Tibial nerve (tissue), 4 donors: ENCODE data around the gene PLEKHA6. TPM values are rescaled to one million over a fixed set of nuclear protein-coding genes. Genes with fewer than 3 reads are reported as not detected.

Source experiments
- DNase-seq, 2 donors: peaks; one replicate each; pipeline ENCODE4 v3.0.0-alpha.2; 2019; ENCODE audit warnings: low spot score in 2 of 2
- H3K27ac ChIP-seq, 4 donors: fragments of 200-600 bp; sonication (generic) in 3 of 4; one replicate each; pipeline ENCODE4 v1.5.1; 2017 to 2019; ENCODE audit warnings: mild to moderate bottlenecking in 1 of 4
- H3K27me3 ChIP-seq, 2 donors: fragments of 200-600 bp; sonication (generic) in 1 of 2; one replicate each; pipeline versions ENCODE4 v1.5.1 to v1.6.0; 2017 to 2019
- H3K36me3 ChIP-seq, 3 donors: fragments of 200-600 bp; sonication (generic); one replicate each; pipeline ENCODE4 v1.5.1; 2018 to 2019
- H3K4me1 ChIP-seq, 4 donors: fragments of 200-600 bp; sonication (generic) in 3 of 4; one replicate each; pipeline ENCODE4 v1.5.1; 2017 to 2019
- H3K4me3 ChIP-seq, 4 donors: fragments of 200-600 bp; sonication (generic) in 3 of 4; one replicate each; pipeline ENCODE4 v1.5.1; 2017 to 2019; ENCODE audit warnings: mild to moderate bottlenecking in 1 of 4, moderate library complexity in 1 of 4
- H3K9me3 ChIP-seq, 4 donors: fragments of 200-600 bp; sonication (generic) in 3 of 4; one replicate each; pipeline ENCODE4 v1.5.1; 2017 to 2019
- EP300 ChIP-seq, 2 donors: sonication (generic); formaldehyde crosslinking; IDR thresholded peaks; one replicate each; pipeline ENCODE4 v1.6.1; 2017; ENCODE audit warnings: antibody characterized with exemption in 2 of 2, mild to moderate bottlenecking in 1 of 2
- POLR2A ChIP-seq, 2 donors: fragments of 450-650 bp; IDR thresholded peaks; one replicate each; pipeline ENCODE4 v1.6.1; 2017; ENCODE audit warnings: antibody characterized with exemption in 2 of 2, mild to moderate bottlenecking in 2 of 2, moderate library complexity in 2 of 2
- WGBS, 2 donors: methylation state at CpG; one replicate each; pipeline ENCODE4 v1.1.5; 2018; 5-methylcytosine and 5-hydroxymethylcytosine counted together
- total RNA-seq, 4 donors: library from RNA; depleted of rRNA; stranded (reverse); fragments of >200 nt; gene quantifications; one replicate each; pipeline ENCODE4 v1.1.0, GENCODE V29; 2016
- TF ChIP-seq, protein P1 (sequence below), 5 experiments: fragments of 200-600 bp in 3 of 5; fragments of 450-650 bp in 2 of 5; sonication (generic) in 3 of 5; IDR thresholded peaks; one replicate each; pipeline ENCODE4 v1.5.1; 2016 to 2019; ENCODE audit warnings: antibody characterized with exemption in 5 of 5, mild to moderate bottlenecking in 3 of 5, moderate library complexity in 2 of 5

The PLEKHA6 gene
- total RNA-seq, 4 donors from 2014 or later: 6.6 to 13.9 (median 12.1) TPM

DNA sequence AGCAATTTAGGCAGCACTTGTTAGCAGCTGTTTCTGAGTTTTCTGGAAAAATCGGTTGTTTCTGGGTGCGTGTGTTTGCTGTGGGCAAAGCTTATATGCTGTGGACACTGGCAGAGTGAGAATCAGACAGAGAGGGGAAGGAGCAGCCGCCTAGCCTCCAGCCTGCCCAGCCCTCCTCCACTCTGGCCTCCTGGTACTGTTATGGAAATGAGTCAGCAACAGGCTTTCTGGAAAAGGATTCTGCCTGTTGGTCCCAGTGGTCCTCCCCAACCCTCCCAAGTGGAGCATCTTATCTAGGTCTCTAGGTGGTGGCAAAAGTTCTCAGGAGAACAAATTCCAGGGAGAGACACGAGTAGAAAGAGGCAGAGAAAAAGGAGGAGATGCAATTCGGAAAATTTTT lies 103.8 kb downstream of the PLEKHA6 start:
- H3K4me1 ChIP-seq: peaks cover 0 to 12% (median 3%) of the 10 kb centered on the region in 4 donors
- peaks cover 0 to 8% (median 0%) of the 10 kb centered on the region in 3 donors for H3K36me3 ChIP-seq
- no peaks in the 10 kb centered on the region for H3K9me3 ChIP-seq
- TF ChIP-seq EP300 (IDR thresholded peaks at IDR 0.05) (no peak), POLR2A (IDR thresholded peaks at IDR 0.05) (no peak)
- TF ChIP-seq, protein P1, sequence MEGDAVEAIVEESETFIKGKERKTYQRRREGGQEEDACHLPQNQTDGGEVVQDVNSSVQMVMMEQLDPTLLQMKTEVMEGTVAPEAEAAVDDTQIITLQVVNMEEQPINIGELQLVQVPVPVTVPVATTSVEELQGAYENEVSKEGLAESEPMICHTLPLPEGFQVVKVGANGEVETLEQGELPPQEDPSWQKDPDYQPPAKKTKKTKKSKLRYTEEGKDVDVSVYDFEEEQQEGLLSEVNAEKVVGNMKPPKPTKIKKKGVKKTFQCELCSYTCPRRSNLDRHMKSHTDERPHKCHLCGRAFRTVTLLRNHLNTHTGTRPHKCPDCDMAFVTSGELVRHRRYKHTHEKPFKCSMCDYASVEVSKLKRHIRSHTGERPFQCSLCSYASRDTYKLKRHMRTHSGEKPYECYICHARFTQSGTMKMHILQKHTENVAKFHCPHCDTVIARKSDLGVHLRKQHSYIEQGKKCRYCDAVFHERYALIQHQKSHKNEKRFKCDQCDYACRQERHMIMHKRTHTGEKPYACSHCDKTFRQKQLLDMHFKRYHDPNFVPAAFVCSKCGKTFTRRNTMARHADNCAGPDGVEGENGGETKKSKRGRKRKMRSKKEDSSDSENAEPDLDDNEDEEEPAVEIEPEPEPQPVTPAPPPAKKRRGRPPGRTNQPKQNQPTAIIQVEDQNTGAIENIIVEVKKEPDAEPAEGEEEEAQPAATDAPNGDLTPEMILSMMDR (IDR thresholded peaks at IDR 0.05): no peak
- H3K27ac ChIP-seq: peak overlapping the region in 2 of 4 donors; percentile 12 to 49
- H3K27me3 ChIP-seq: no peaks in the 10 kb centered on the region
- DNase-seq: no peak
- no peak overlapping the region for H3K4me3 ChIP-seq
- WGBS, 2 donors: 61 to 66% methylated on average over 5 of the region's 5 CpGs

DNA sequence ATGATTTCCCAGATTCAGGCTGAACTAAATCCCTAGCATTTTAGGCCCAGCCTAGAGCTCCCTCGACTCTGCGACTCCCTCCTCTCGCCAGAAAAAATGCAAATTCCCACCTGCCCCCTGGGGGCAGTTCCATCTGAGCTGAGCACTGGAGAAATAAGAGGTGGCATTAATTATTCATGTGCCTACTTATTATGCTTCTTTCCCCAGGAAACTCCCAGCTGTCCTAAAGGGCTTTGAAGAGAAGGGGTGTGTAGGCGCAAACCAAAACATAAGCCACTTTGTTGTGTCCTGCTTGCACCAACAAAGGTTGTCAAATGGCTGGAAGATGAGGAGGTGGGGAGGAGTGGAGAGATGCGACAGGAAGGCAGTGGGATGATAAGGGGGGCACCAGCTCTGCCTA lies 104.5 kb downstream of the PLEKHA6 start:
- 72% methylated on average over 5 of the region's 5 CpGs for WGBS, 2 donors
- TF ChIP-seq, protein P1 (IDR thresholded peaks at IDR 0.05): no peak
- TF ChIP-seq EP300 (IDR thresholded peaks at IDR 0.05): no peak
- TF ChIP-seq POLR2A (IDR thresholded peaks at IDR 0.05): no peak
- no peaks in the 10 kb centered on the region for H3K27me3 ChIP-seq
- H3K27ac ChIP-seq: no peak overlapping the region
- H3K4me3 ChIP-seq: no peak overlapping the region
- peaks cover 0 to 15% (median 3%) of the 10 kb centered on the region in 4 donors for H3K4me1 ChIP-seq
- DNase-seq: no peak
- peaks cover 0 to 8% (median 0%) of the 10 kb centered on the region in 3 donors for H3K36me3 ChIP-seq
- no peaks in the 10 kb centered on the region for H3K9me3 ChIP-seq

DNA sequence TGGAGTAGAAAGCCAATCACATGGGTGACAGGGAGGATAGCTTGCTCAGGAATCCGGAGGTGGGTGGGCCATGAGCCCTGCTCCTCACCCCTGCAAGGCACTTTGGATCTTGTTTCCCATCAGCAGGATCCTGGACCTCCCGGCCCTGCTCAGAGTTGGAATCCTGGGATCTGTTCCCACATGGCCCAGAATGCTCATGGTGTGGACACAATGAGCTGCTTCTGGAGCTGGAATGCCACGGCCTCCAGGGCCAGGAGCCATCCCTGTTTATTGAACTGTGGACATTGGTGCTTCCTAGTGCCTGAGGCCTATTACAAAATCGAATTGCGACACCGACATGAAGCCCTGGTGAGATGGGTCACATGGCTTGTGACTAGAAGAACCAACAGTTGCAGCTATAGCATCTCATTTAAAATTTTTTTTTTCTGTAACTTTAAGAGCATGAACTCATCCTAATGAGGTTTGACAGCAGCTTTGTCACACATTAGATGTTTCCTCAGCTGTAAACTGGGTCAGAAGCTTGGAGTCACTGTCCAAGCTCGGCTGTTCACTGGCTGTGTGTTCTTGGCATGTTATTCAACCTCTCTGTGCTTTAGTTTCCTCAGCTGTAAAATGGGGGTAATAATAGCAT lies 105.6 kb downstream of the PLEKHA6 start:
- no peaks in the 10 kb centered on the region for H3K27me3 ChIP-seq
- peaks cover 0 to 15% (median 3%) of the 10 kb centered on the region in 4 donors for H3K4me1 ChIP-seq
- peak overlapping the region in 1 of 4 donors; percentile 5 for H3K27ac ChIP-seq
- H3K36me3 ChIP-seq: peaks cover 0 to 8% (median 0%) of the 10 kb centered on the region in 3 donors
- DNase-seq: peak; percentile 47 to 66
- 62 to 64% methylated on average over 6 to 7 of the region's 7 CpGs for WGBS, 2 donors
- H3K9me3 ChIP-seq: no peaks in the 10 kb centered on the region
- TF ChIP-seq POLR2A (IDR thresholded peaks at IDR 0.05): no peak
- TF ChIP-seq EP300 (IDR thresholded peaks at IDR 0.05): peak in 1 of 2 donors; percentile 66
- TF ChIP-seq, protein P1 (IDR thresholded peaks at IDR 0.05): no peak
- no peak overlapping the region for H3K4me3 ChIP-seq

DNA sequence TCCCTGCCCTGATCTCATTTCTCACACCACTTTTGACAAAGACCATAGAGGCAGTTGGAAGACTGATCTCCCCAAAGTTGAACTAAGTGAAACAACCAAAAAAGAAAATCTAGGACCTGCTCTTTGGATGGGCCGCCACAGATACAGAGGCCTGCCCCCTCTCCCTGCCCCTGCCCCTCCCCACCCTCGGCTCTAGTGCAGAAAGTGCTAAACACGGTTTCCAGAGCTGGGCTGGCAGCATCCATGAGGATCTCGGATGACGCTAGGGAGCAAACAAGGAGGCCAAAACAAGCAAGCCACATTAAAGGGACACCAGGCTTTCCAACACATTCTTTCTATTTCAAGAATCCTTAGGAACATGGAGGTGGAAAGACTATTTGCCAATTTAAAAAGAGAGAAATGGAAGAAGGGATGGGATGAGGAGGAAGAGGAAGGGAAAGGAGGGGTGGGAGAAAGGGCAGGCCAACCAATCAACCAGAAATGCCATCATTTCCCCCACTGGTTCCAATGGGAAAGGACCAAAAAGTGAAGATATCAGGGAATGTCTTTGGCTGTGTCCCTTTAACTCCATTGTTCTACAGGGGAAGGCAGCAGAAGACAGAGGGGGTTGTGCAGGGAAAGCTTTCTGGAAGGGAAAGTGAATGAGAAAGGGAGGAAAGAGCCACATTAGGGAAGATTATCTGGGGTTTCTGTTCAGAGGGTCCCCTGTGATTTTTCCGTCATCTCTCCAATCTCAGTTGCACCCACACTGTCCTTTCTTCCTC lies 107.6 kb downstream of the PLEKHA6 start:
- H3K4me1 ChIP-seq: peaks cover 0 to 15% (median 3%) of the 10 kb centered on the region in 4 donors
- H3K36me3 ChIP-seq: peaks cover 0 to 2% (median 0%) of the 10 kb centered on the region in 3 donors
- TF ChIP-seq POLR2A (IDR thresholded peaks at IDR 0.05): no peak
- no peak for TF ChIP-seq EP300 (IDR thresholded peaks at IDR 0.05)
- TF ChIP-seq, protein P1 (IDR thresholded peaks at IDR 0.05): no peak
- H3K4me3 ChIP-seq: no peak overlapping the region
- no peak overlapping the region for H3K27ac ChIP-seq
- H3K9me3 ChIP-seq: no peaks in the 10 kb centered on the region
- DNase-seq: no peak
- 73 to 77% methylated on average over 6 of the region's 6 CpGs for WGBS, 2 donors
- no peaks in the 10 kb centered on the region for H3K27me3 ChIP-seq

DNA sequence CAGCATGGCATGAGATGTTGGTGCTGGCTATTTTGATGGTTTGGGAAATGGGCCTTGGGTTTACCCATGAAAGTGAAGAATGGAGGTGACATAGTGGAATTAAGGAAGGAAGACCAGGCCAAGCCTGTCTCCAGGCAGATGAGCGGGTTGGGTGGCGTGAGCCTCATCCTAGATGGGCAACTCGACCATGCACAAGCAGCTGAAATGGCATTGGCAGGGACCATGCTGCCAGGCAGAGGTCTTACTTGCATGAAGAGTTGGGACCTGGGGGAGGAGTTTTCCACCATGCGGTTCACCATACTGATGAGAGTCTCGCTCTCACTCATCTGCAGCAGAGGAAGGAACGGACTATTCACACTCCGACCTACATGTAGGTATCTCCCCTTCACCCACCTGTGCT lies 108.4 kb downstream of the PLEKHA6 start:
- DNase-seq: no peak
- no peak overlapping the region for H3K27ac ChIP-seq
- 91 to 96% methylated on average over 7 of the region's 7 CpGs for WGBS, 2 donors
- H3K36me3 ChIP-seq: no peaks in the 10 kb centered on the region
- no peak for TF ChIP-seq POLR2A (IDR thresholded peaks at IDR 0.05)
- TF ChIP-seq EP300 (IDR thresholded peaks at IDR 0.05): no peak
- TF ChIP-seq, protein P1 (IDR thresholded peaks at IDR 0.05): no peak
- H3K27me3 ChIP-seq: no peaks in the 10 kb centered on the region
- no peak overlapping the region for H3K4me3 ChIP-seq
- no peaks in the 10 kb centered on the region for H3K9me3 ChIP-seq
- peaks cover 0 to 15% (median 3%) of the 10 kb centered on the region in 4 donors for H3K4me1 ChIP-seq
